ENCODE results near the gene HCFC1R1.

The HCFC1R1 gene

DNA sequence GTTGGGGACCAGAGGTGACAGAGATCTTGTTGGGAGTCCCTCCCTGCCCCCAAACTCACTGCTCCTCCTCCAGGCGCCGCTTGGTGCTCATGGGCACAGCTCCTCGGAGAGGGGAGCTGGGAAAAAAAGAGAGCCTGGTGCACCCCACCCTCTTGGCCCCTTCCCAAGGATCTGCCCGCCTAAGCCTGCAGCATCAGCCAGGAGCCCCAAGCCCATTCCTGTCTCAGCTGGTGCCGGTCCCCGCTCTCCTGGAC lies 400 bp downstream of the HCFC1R1 start:
- Histone ChIP-seq H3K27ac (ENCODE audit: low read length) (peak overlapping the region; percentile 93), H3K9me3 (ENCODE audit: control insufficient read depth in 2 of 2, low read length in 2 of 2) (no peaks in the 10 kb centered on the region), H3K27me3 (ENCODE audit: control insufficient read depth in 1 of 2, insufficient read depth in 2 of 2, low read length in 2 of 2) (peaks cover 4 to 6% of the 10 kb centered on the region in 2 donors), H3K4me3 (ENCODE audit: low read length in 2 of 2) (peak overlapping the region; percentile 79 to 89), H3K4me1 (ENCODE audit: control insufficient read depth, insufficient read depth, low read length) (peaks cover 41% of the 10 kb centered on the region), H3K9ac (ENCODE audit: low read length in 2 of 2) (peak overlapping the region; percentile 84 to 99), H3K36me3 (ENCODE audit: control insufficient read depth in 2 of 2, insufficient read depth in 2 of 2, low read length in 2 of 2) (peaks cover 9 to 11% of the 10 kb centered on the region in 2 donors)

GRCh38 chr16:3022684-3023414 lies 893 bp downstream of the HCFC1R1 start:
- H3K9ac ChIP-seq (ENCODE audit: low read length in 2 of 2): peak overlapping the region; percentile 84 to 99
- H3K9me3 ChIP-seq (ENCODE audit: control insufficient read depth in 2 of 2, low read length in 2 of 2): no peaks in the 10 kb centered on the region
- H3K36me3 ChIP-seq (ENCODE audit: control insufficient read depth in 2 of 2, insufficient read depth in 2 of 2, low read length in 2 of 2): peaks cover 9 to 11% of the 10 kb centered on the region in 2 donors
- H3K27ac ChIP-seq (ENCODE audit: low read length): peak overlapping the region; percentile 93
- peaks cover 40% of the 10 kb centered on the region for H3K4me1 ChIP-seq (ENCODE audit: control insufficient read depth, insufficient read depth, low read length)
- H3K27me3 ChIP-seq (ENCODE audit: control insufficient read depth in 1 of 2, insufficient read depth in 2 of 2, low read length in 2 of 2): peaks cover 9% of the 10 kb centered on the region in 2 donors
- H3K4me3 ChIP-seq (ENCODE audit: low read length in 2 of 2): peak overlapping the region; percentile 79 to 89

DNA sequence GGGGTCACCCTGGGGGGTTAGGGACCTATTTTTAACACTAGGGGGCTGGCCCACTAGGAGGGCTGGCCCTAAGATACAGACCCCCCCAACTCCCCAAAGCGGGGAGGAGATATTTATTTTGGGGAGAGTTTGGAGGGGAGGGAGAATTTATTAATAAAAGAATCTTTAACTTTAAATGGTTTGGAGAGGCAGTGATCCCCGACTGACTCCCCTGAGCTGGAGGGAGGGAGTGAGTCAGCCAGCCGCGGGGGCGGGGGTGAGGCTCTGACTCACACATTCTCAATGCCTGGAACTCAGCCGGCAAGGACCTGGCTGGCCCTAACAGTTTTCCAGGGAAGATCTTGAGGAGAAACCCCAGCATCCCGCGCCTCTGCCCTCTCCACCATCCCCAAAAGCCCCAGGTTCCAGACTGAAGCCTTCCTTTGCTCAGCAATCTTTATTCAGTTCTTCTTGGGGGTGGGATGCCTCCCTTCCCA lies 1.5 kb downstream of the HCFC1R1 start:
- Histone ChIP-seq H3K4me3 (ENCODE audit: low read length in 2 of 2) (peak overlapping the region; percentile 89 to 96), H3K36me3 (ENCODE audit: control insufficient read depth in 2 of 2, insufficient read depth in 2 of 2, low read length in 2 of 2) (peaks cover 9 to 11% of the 10 kb centered on the region in 2 donors), H3K9ac (ENCODE audit: low read length in 2 of 2) (peak overlapping the region; percentile 64 to 99), H3K27ac (ENCODE audit: low read length) (peak overlapping the region; percentile 93), H3K27me3 (ENCODE audit: control insufficient read depth in 1 of 2, insufficient read depth in 2 of 2, low read length in 2 of 2) (peaks cover 12 to 15% of the 10 kb centered on the region in 2 donors), H3K9me3 (ENCODE audit: control insufficient read depth in 2 of 2, low read length in 2 of 2) (no peaks in the 10 kb centered on the region), H3K4me1 (ENCODE audit: control insufficient read depth, insufficient read depth, low read length) (peaks cover 40% of the 10 kb centered on the region)

DNA sequence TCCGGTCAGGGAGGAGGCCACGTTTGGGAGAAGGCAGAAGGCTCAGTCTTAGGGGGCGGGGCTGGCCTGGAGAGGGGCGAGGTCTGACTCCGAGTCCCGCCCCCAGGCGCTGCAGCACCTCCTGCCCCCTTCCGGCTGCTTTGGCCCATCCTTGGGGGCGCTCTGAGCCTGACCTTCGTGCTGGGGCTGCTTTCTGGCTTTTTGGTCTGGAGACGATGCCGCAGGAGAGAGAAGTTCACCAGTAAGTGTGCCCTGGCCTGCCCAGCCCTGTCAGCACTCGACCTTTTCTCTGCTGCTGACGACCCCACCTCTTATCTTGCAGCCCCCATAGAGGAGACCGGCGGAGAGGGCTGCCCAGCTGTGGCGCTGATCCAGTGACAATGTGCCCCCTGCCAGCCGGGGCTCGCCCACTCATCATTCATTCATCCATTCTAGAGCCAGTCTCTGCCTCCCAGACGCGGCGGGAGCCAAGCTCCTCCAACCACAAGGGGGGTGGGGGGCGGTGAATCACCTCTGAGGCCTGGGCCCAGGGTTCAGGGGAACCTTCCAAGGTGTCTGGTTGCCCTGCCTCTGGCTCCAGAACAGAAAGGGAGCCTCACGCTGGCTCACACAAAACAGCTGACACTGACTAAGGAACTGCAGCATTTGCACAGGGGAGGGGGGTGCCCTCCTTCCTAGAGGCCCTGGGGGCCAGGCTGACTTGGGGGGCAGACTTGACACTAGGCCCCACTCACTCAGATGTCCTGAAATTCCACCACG lies 2.1 kb downstream of the HCFC1R1 start:
- H3K27ac ChIP-seq (ENCODE audit: low read length): peak overlapping the region; percentile 93
- H3K4me3 ChIP-seq (ENCODE audit: low read length in 2 of 2): peak overlapping the region; percentile 89 to 96
- peaks cover 40% of the 10 kb centered on the region for H3K4me1 ChIP-seq (ENCODE audit: control insufficient read depth, insufficient read depth, low read length)
- H3K9ac ChIP-seq (ENCODE audit: low read length in 2 of 2): peak overlapping the region; percentile 47 to 99
- H3K36me3 ChIP-seq (ENCODE audit: control insufficient read depth in 2 of 2, insufficient read depth in 2 of 2, low read length in 2 of 2): peaks cover 4 to 5% of the 10 kb centered on the region in 2 donors
- H3K9me3 ChIP-seq (ENCODE audit: control insufficient read depth in 2 of 2, low read length in 2 of 2): no peaks in the 10 kb centered on the region
- H3K27me3 ChIP-seq (ENCODE audit: control insufficient read depth in 1 of 2, insufficient read depth in 2 of 2, low read length in 2 of 2): peaks cover 15 to 18% of the 10 kb centered on the region in 2 donors

- Histone ChIP-seq H3K9ac (ENCODE audit: low read length in 2 of 2) (peak overlapping the region; percentile 74 to 99), H3K4me1 (ENCODE audit: control insufficient read depth, insufficient read depth, low read length) (peaks cover 40% of the 10 kb centered on the region)
These were observed 2.9 kb downstream of the HCFC1R1 start for GRCh38 chr16:3020604-3021448.

DNA sequence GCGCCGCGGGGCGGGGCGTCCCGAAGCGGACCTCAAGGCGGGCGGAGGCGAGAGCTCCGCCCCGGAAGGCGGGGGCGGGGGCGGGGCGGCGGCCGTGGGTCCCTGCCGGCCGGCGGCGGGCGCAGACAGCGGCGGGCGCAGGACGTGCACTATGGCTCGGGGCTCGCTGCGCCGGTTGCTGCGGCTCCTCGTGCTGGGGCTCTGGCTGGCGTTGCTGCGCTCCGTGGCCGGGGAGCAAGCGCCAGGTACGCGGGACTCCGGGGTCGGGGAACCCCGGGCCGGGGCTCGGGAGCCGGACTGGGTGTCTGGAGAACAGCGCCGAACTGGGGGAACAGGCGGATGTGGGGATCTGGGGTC lies 3.5 kb downstream of the HCFC1R1 start, which contains the start of gene TNFRSF12A:
Gene TNFRSF12A (plus strand): TSS at position 122 of the 357 bp plus-strand sequence. CDS start 30 bp downstream, at position 152.
- peaks cover 15 to 18% of the 10 kb centered on the region in 2 donors for H3K27me3 ChIP-seq (ENCODE audit: control insufficient read depth in 1 of 2, insufficient read depth in 2 of 2, low read length in 2 of 2)
- H3K4me1 ChIP-seq (ENCODE audit: control insufficient read depth, insufficient read depth, low read length): peaks cover 40% of the 10 kb centered on the region

More at GRCh38 chr16:3020604-3021448, 2.9 kb downstream of the HCFC1R1 start:
- Histone ChIP-seq H3K9me3 (ENCODE audit: control insufficient read depth in 2 of 2, low read length in 2 of 2) (no peaks in the 10 kb centered on the region), H3K27me3 (ENCODE audit: control insufficient read depth in 1 of 2, insufficient read depth in 2 of 2, low read length in 2 of 2) (peaks cover 15 to 18% of the 10 kb centered on the region in 2 donors), H3K27ac (ENCODE audit: low read length) (peak overlapping the region; percentile 93), H3K36me3 (ENCODE audit: control insufficient read depth in 2 of 2, insufficient read depth in 2 of 2, low read length in 2 of 2) (no peaks in the 10 kb centered on the region), H3K4me3 (ENCODE audit: low read length in 2 of 2) (peak overlapping the region; percentile 89 to 96)

GRCh38 chr16:3019594-3020246 lies 4.0 kb downstream of the HCFC1R1 start:
- peak overlapping the region; percentile 52 to 89 for H3K4me3 ChIP-seq (ENCODE audit: low read length in 2 of 2)
- H3K27me3 ChIP-seq (ENCODE audit: control insufficient read depth in 1 of 2, insufficient read depth in 2 of 2, low read length in 2 of 2): peaks cover 15 to 18% of the 10 kb centered on the region in 2 donors
- H3K9ac ChIP-seq (ENCODE audit: low read length in 2 of 2): peak overlapping the region in 1 of 2 donors; percentile 29
- peaks cover 40% of the 10 kb centered on the region for H3K4me1 ChIP-seq (ENCODE audit: control insufficient read depth, insufficient read depth, low read length)
- no peaks in the 10 kb centered on the region for H3K36me3 ChIP-seq (ENCODE audit: control insufficient read depth in 2 of 2, insufficient read depth in 2 of 2, low read length in 2 of 2)
- no peak overlapping the region for H3K27ac ChIP-seq (ENCODE audit: low read length)
- H3K9me3 ChIP-seq (ENCODE audit: control insufficient read depth in 2 of 2, low read length in 2 of 2): no peaks in the 10 kb centered on the region

More for the DNA sequence above, 3.5 kb downstream of the HCFC1R1 start, which contains the start of gene TNFRSF12A:
- Histone ChIP-seq H3K9ac (ENCODE audit: low read length in 2 of 2) (peak within 1 kb of the TSS; percentile 74 to 99), H3K27ac (ENCODE audit: low read length) (peak within 1 kb of the TSS; percentile 93), H3K4me3 (ENCODE audit: low read length in 2 of 2) (peak within 1 kb of the TSS; percentile 89 to 96), H3K36me3 (ENCODE audit: control insufficient read depth in 2 of 2, insufficient read depth in 2 of 2, low read length in 2 of 2) (no peaks in the 10 kb centered on the region), H3K9me3 (ENCODE audit: control insufficient read depth in 2 of 2, low read length in 2 of 2) (no peaks in the 10 kb centered on the region)

DNA sequence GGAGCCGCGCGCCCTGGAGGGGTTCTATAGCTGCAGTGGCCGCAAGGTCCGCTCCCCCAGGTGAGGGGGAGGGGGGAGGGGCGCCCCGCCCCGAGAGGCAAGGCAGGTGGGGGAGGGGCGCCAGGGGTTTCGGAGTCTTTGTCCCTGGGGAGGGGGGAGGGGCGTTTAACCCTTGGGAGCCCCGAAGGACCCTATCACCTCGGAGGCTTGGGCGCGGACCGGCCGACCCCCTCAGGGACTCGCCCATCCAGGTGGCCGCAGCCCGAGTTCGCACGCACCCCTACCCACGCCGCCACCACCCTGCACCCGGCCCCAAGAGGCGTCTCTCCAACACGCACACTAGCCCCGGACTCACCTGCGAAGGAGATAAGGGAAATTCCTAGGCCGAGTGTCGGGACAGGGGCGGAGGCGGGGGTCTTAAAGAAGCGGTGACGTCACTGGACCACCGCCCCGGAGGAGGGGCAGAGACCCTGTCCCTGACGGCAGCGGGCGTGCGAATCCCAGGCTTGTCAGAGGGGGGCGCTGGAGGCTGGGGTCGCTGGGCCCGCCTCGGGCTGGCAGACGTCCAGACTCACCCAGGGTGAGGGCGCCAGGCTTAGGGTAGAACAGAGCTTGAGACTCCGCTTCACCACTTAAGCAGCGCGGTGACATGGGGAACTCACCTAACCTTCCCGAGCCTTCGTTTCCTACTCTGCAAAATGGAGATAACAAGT lies 5.8 kb downstream of the HCFC1R1 start, which contains the start of gene CLDN6:
Gene CLDN6 (minus strand): TSS at position 390 of the 713 bp plus-strand sequence. CDS start 2,162 bp downstream, outside the sequence.
- H3K27ac ChIP-seq (ENCODE audit: low read length): no peak within 1 kb of the TSS
- no peaks in the 10 kb centered on the region for H3K36me3 ChIP-seq (ENCODE audit: control insufficient read depth in 2 of 2, insufficient read depth in 2 of 2, low read length in 2 of 2)
- H3K9me3 ChIP-seq (ENCODE audit: control insufficient read depth in 2 of 2, low read length in 2 of 2): no peaks in the 10 kb centered on the region
- H3K9ac ChIP-seq (ENCODE audit: low read length in 2 of 2): no peak within 1 kb of the TSS
- H3K4me3 ChIP-seq (ENCODE audit: low read length in 2 of 2): no peak within 1 kb of the TSS
- peaks cover 22 to 33% of the 10 kb centered on the region in 2 donors for H3K27me3 ChIP-seq (ENCODE audit: control insufficient read depth in 1 of 2, insufficient read depth in 2 of 2, low read length in 2 of 2)
- peaks cover 31% of the 10 kb centered on the region for H3K4me1 ChIP-seq (ENCODE audit: control insufficient read depth, insufficient read depth, low read length)

GRCh38 chr16:3017344-3017743 lies 6.4 kb downstream of the HCFC1R1 start:
- peaks cover 26 to 37% of the 10 kb centered on the region in 2 donors for H3K27me3 ChIP-seq (ENCODE audit: control insufficient read depth in 1 of 2, insufficient read depth in 2 of 2, low read length in 2 of 2)
- no peak overlapping the region for H3K4me3 ChIP-seq (ENCODE audit: low read length in 2 of 2)
- no peak overlapping the region for H3K9ac ChIP-seq (ENCODE audit: low read length in 2 of 2)
- H3K27ac ChIP-seq (ENCODE audit: low read length): no peak overlapping the region
- no peaks in the 10 kb centered on the region for H3K9me3 ChIP-seq (ENCODE audit: control insufficient read depth in 2 of 2, low read length in 2 of 2)
- no peaks in the 10 kb centered on the region for H3K36me3 ChIP-seq (ENCODE audit: control insufficient read depth in 2 of 2, insufficient read depth in 2 of 2, low read length in 2 of 2)
- peaks cover 24% of the 10 kb centered on the region for H3K4me1 ChIP-seq (ENCODE audit: control insufficient read depth, insufficient read depth, low read length)
